Measurements from ENCODE around the gene SH2D6. TPM values are rescaled to one million over a fixed set of nuclear protein-coding genes. Genes with fewer than 3 reads are reported as not detected.
A peak's percentile ranks its signal among the peaks of the same experiment; 100 is the strongest.

SH2D6 gene
- total and polyA plus RNA-seq, 11 donors: not detected

GRCh38 chr2:85441864-85442263, 23.4 kb downstream of the SH2D6 start:
- intact Hi-C loops (cut with DNase I): loop anchor here in 1 of 10 donors (10.0 kb wide), 1 partner anchor 53 kb away; no protein-coding TSS in a partner anchor
- peaks cover 10 to 45% (median 25%) of the 10 kb centered on the region in 12 donors for H3K4me1 ChIP-seq
- peak overlapping the region in 1 of 12 donors; percentile 29 for H3K27ac ChIP-seq

DNA sequence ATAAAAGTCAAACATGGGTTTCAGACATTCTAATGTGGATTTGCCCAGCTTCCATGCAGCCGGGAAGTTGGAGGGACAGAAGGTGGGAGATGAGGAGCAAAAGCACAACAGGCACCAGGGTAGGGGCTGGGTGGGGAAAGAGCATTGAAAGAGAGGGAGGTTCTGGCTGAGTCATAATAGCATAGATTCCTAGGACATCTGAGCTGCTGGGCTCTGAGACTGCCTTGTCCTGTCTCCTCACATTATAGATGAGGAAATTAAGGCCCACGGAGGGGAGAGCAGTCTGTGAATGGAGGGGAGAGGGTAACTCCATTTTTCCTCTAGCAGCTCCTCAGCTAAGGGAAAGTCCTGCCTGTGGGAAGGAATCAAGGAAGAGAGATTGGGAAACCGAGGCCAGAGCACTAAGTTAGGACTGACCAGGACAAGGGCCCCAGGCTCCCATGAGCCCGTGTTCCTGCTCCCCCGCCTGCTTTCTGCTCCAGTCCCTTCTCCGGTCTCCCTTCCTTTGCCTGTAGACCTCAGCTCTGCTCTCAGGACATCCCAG, 26.2 kb downstream of the SH2D6 start:
- WGBS, 4 donors: 87 to 90% (median 89%) methylated on average over 6 of the region's 6 CpGs
- Histone ChIP-seq H3K9me3 (no peaks in the 10 kb centered on the region), H3K27me3 (no peaks in the 10 kb centered on the region), H3K27ac (peak overlapping the region in 5 of 12 donors; percentile 70 to 83 (median 74)), H3K4me3 (no peak overlapping the region), H3K36me3 (no peaks in the 10 kb centered on the region), H3K4me1 (peaks cover 0 to 27% (median 10%) of the 10 kb centered on the region in 12 donors)
- TF ChIP-seq, protein P1, sequence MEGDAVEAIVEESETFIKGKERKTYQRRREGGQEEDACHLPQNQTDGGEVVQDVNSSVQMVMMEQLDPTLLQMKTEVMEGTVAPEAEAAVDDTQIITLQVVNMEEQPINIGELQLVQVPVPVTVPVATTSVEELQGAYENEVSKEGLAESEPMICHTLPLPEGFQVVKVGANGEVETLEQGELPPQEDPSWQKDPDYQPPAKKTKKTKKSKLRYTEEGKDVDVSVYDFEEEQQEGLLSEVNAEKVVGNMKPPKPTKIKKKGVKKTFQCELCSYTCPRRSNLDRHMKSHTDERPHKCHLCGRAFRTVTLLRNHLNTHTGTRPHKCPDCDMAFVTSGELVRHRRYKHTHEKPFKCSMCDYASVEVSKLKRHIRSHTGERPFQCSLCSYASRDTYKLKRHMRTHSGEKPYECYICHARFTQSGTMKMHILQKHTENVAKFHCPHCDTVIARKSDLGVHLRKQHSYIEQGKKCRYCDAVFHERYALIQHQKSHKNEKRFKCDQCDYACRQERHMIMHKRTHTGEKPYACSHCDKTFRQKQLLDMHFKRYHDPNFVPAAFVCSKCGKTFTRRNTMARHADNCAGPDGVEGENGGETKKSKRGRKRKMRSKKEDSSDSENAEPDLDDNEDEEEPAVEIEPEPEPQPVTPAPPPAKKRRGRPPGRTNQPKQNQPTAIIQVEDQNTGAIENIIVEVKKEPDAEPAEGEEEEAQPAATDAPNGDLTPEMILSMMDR (IDR thresholded peaks at IDR 0.05): no peak
- no peak for TF ChIP-seq POLR2A (IDR thresholded peaks at IDR 0.05)
- no peak for DNase-seq
- intact Hi-C loops (cut with DNase I): loop anchor here in 2 of 10 donors (5.0 to 10.0 kb wide), 2 partner anchors 50 to 78 kb away; no protein-coding TSS in a partner anchor
- ATAC-seq: no peak

More at GRCh38 chr2:85441864-85442263, 23.4 kb downstream of the SH2D6 start:
- H3K9me3 ChIP-seq: no peaks in the 10 kb centered on the region
- no peaks in the 10 kb centered on the region for H3K27me3 ChIP-seq
- H3K4me3 ChIP-seq: no peak overlapping the region
- H3K36me3 ChIP-seq: no peaks in the 10 kb centered on the region
- ATAC-seq: no peak
- no peak for TF ChIP-seq POLR2A (IDR thresholded peaks at IDR 0.05)
- TF ChIP-seq, protein P1 (IDR thresholded peaks at IDR 0.05): no peak
- 69 to 78% (median 73%) methylated on average over 4 of the region's 4 CpGs for WGBS, 4 donors
- DNase-seq: no peak

- TF ChIP-seq POLR2A (IDR thresholded peaks at IDR 0.05): no peak
- TF ChIP-seq, protein P1 (IDR thresholded peaks at IDR 0.05): no peak
- DNase-seq (peak in 2 of 5 donors; percentile 62 to 76), ATAC-seq (peak; percentile 48 to 84 (median 76))
- 90 to 95% (median 91%) methylated on average over 5 of the region's 5 CpGs for WGBS, 4 donors
- Histone ChIP-seq H3K27me3 (no peaks in the 10 kb centered on the region), H3K4me1 (peaks cover 0 to 27% (median 10%) of the 10 kb centered on the region in 12 donors), H3K36me3 (no peaks in the 10 kb centered on the region), H3K4me3 (no peak overlapping the region), H3K27ac (peak overlapping the region; percentile 14 to 83 (median 70)), H3K9me3 (no peaks in the 10 kb centered on the region)
- intact Hi-C loops (cut with DNase I): loop anchor here in 2 of 10 donors (5.0 to 10.0 kb wide), 2 partner anchors 49 to 77 kb away; no protein-coding TSS in a partner anchor
Measured at GRCh38 chr2:85445316-85446295, 27.1 kb downstream of the SH2D6 start.

All from heart left ventricle (tissue), 16 donors.